ENCODE results near the gene ODAPH.
"Not testable (repeated sequence)": the region's sequence is repeated elsewhere in the genome, so short reads cannot be mapped to it uniquely, and the experiment has no call there.

- not testable (repeated sequence) for TF ChIP-seq CTCF (IDR thresholded peaks at IDR 0.05); POLR2A (IDR thresholded peaks at IDR 0.05; ENCODE audit: low read depth)
These were observed 11.6 kb upstream of the ODAPH start for GRCh38 chr4:75544220-75544619.
